Karpas-422 (cell line): ENCODE data around the gene IGSF11. TPM values are rescaled to one million over a fixed set of nuclear protein-coding genes. Genes with fewer than 3 reads are reported as not detected.
"Not testable (repeated sequence)": the region's sequence is repeated elsewhere in the genome, so short reads cannot be mapped to it uniquely, and the experiment has no call there.

Experiments
- DNase-seq: peaks from one replicate; pipeline ENCODE4 v3.0.0-alpha.2; 2015
- H2AFZ ChIP-seq: fragments of 200-600 bp; sonication (generic); 2 replicates; pipeline ENCODE4 v1.6.1; 2014; ENCODE audit warnings: antibody characterized with exemption, low read length, mixed read lengths
- H3K27ac ChIP-seq: fragments of 200-600 bp; sonication (generic); 2 replicates; pipeline ENCODE4 v1.5.1; 2014; ENCODE audit warnings: mild to moderate bottlenecking, low read length, moderate library complexity
- H3K27me3 ChIP-seq: fragments of 200-600 bp; sonication (generic); 2 replicates; pipeline ENCODE4 v1.6.1; 2014; ENCODE audit warnings: low read length, mixed read lengths
- H3K36me3 ChIP-seq: fragments of 200-600 bp; sonication (generic); 2 replicates; pipeline ENCODE4 v1.6.1; 2014; ENCODE audit warnings: low read length, mixed read lengths; ENCODE audit not compliant: insufficient read depth
- H3K4me1 ChIP-seq: fragments of 200-600 bp; sonication (generic); 2 replicates; pipeline ENCODE4 v1.6.1; 2014; ENCODE audit warnings: mild to moderate bottlenecking, low read length, mixed read lengths
- H3K4me2 ChIP-seq: fragments of 200-600 bp; sonication (generic); 2 replicates; pipeline ENCODE4 v1.6.1; 2014; ENCODE audit warnings: low read length, low read depth, mild to moderate bottlenecking; ENCODE audit not compliant: poor library complexity, severe bottlenecking
- H3K4me3 ChIP-seq: fragments of 200-600 bp; sonication (generic); 2 replicates; pipeline ENCODE4 v1.5.1; 2014; ENCODE audit warnings: mild to moderate bottlenecking, antibody characterized with exemption, low read length, mixed read lengths
- H3K79me2 ChIP-seq: fragments of 200-600 bp; sonication (generic); 2 replicates; pipeline ENCODE4 v1.6.1; 2014; ENCODE audit warnings: mild to moderate bottlenecking, low read length, mixed read lengths
- H3K9ac ChIP-seq: fragments of 200-600 bp; sonication (generic); 2 replicates; pipeline ENCODE4 v1.6.0; 2014; ENCODE audit warnings: low read length
- H3K9me2 ChIP-seq: fragments of 200-600 bp; sonication (generic), shearing (Covaris generic); replicated peaks from 2 replicates; pipeline ENCODE4 v1.6.0; 2014; ENCODE audit warnings: mild to moderate bottlenecking, low read length, moderate library complexity; ENCODE audit not compliant: insufficient read depth
- H3K9me3 ChIP-seq: fragments of 300-700, 200-600 bp; sonication (generic); 2 replicates; pipeline ENCODE4 v1.6.1; 2014; ENCODE audit warnings: low read length, mixed read lengths
- H4K20me1 ChIP-seq: fragments of 200-600 bp; sonication (generic); 2 replicates; pipeline ENCODE4 v1.6.1; 2014; ENCODE audit warnings: mild to moderate bottlenecking, antibody characterized with exemption, low read length, low read depth; ENCODE audit not compliant: insufficient read depth
- total RNA-seq: library from RNA; depleted of rRNA; stranded (reverse); fragments of >200 nt; shearing (Covaris generic); gene quantifications from 2 replicates; pipeline ENCODE4 v1.2.3, GENCODE V29; 2014; ENCODE audit warnings: low replicate concordance; rRNA removed

Gene IGSF11
- total RNA-seq, 1 experiment from 2014 or later, result not detected

- Histone ChIP-seq H3K36me3 (no peaks in the 10 kb centered on the region), H4K20me1 (no peaks in the 10 kb centered on the region), H3K4me3 (no peak overlapping the region), H3K4me2 (no peak overlapping the region), H3K9me3 (no peaks in the 10 kb centered on the region; the same call in 1 of the 2 replicates), H3K9ac (no peak overlapping the region), H3K4me1 (no peaks in the 10 kb centered on the region), H3K79me2 (no peaks in the 10 kb centered on the region), H3K9me2 (no peaks in the 10 kb centered on the region), H2AFZ (no peak overlapping the region), H3K27me3 (no peaks in the 10 kb centered on the region), H3K27ac (no peak overlapping the region)
- no peak for DNase-seq
Observed at GRCh38 chr3:118868051-118868450, 166.6 kb downstream of the IGSF11 start.

GRCh38 chr3:118863731-118864322, 170.8 kb downstream of the IGSF11 start:
- Histone ChIP-seq H2AFZ (no peak overlapping the region), H3K4me1 (no peaks in the 10 kb centered on the region), H3K36me3 (no peaks in the 10 kb centered on the region), H3K9me3 (no peaks in the 10 kb centered on the region), H4K20me1 (no peaks in the 10 kb centered on the region), H3K79me2 (no peaks in the 10 kb centered on the region), H3K27ac (no peak overlapping the region), H3K4me2 (no peak overlapping the region), H3K9me2 (no peaks in the 10 kb centered on the region), H3K4me3 (no peak overlapping the region), H3K9ac (no peak overlapping the region), H3K27me3 (no peaks in the 10 kb centered on the region)
- DNase-seq, result peak; percentile 74

GRCh38 chr3:118859950-118860349, 174.7 kb downstream of the IGSF11 start:
- Histone ChIP-seq H3K27ac (no peak overlapping the region), H2AFZ (no peak overlapping the region), H3K36me3 (no peaks in the 10 kb centered on the region), H3K4me2 (no peak overlapping the region), H3K9ac (no peak overlapping the region), H3K9me2 (no peaks in the 10 kb centered on the region), H4K20me1 (no peaks in the 10 kb centered on the region), H3K27me3 (no peaks in the 10 kb centered on the region), H3K4me3 (no peak overlapping the region), H3K4me1 (no peaks in the 10 kb centered on the region), H3K79me2 (no peaks in the 10 kb centered on the region), H3K9me3 (no peaks in the 10 kb centered on the region)
- DNase-seq, result no peak

- Histone ChIP-seq H3K4me3 (peak overlapping the region; percentile 32; the same call in 1 of the 2 replicates), H3K4me2 (peak overlapping the region; percentile 35)
- not testable (repeated sequence) for DNase-seq
Observed at GRCh38 chr3:118851466-118852193, 183.0 kb downstream of the IGSF11 start.

GRCh38 chr3:118850687-118851086, 184.0 kb downstream of the IGSF11 start:
- Histone ChIP-seq H3K9me3 (no peaks in the 10 kb centered on the region), H4K20me1 (no peaks in the 10 kb centered on the region), H3K9me2 (no peaks in the 10 kb centered on the region; the same call in 1 of the 2 replicates), H3K4me1 (no peaks in the 10 kb centered on the region), H3K4me2 (no peak overlapping the region), H2AFZ (no peak overlapping the region), H3K36me3 (no peaks in the 10 kb centered on the region), H3K27ac (no peak overlapping the region), H3K4me3 (no peak overlapping the region), H3K9ac (no peak overlapping the region), H3K79me2 (no peaks in the 10 kb centered on the region), H3K27me3 (no peaks in the 10 kb centered on the region)
- no peak for DNase-seq

More at GRCh38 chr3:118851466-118852193, 183.0 kb downstream of the IGSF11 start:
- H3K4me1 ChIP-seq, H3K9ac ChIP-seq, H4K20me1 ChIP-seq, H3K9me3 ChIP-seq, H3K27ac ChIP-seq, H3K79me2 ChIP-seq, H3K9me2 ChIP-seq, H3K27me3 ChIP-seq, H3K36me3 ChIP-seq: not testable (repeated sequence)
- H2AFZ ChIP-seq, result 0 out of 2 replicates have a peak overlapping the region, but pooled peaks have one; percentile 65

Other genes with a start within 250 kb of the IGSF11 start
- not detected in 2 replicates for gene TEX55, start 111.3 kb upstream of the IGSF11 start, total RNA-seq
- gene UPK1B, start 138.8 kb upstream of the IGSF11 start, total RNA-seq, result not detected in 2 replicates
- gene B4GALT4, start 206.0 kb upstream of the IGSF11 start, total RNA-seq, result 9.8 and 11.7 TPM in 2 replicates